Stimulated activated CD4-positive, alpha-beta T cell treated with anti-CD3 and anti-CD28 coated beads, Interleukin-4, amount 100 ng/mL, for 1 hour (primary cell): ENCODE data around the gene SH3PXD2B.
A peak's percentile ranks its signal among the peaks of the same experiment; 100 is the strongest.
"Not testable (repeated sequence)": the region's sequence is repeated elsewhere in the genome, so short reads cannot be mapped to it uniquely, and the experiment has no call there.

Source experiments
- DNase-seq: peaks from one replicate; pipeline ENCODE4 v3.0.0-alpha.2; 2020

The SH3PXD2B gene

DNA sequence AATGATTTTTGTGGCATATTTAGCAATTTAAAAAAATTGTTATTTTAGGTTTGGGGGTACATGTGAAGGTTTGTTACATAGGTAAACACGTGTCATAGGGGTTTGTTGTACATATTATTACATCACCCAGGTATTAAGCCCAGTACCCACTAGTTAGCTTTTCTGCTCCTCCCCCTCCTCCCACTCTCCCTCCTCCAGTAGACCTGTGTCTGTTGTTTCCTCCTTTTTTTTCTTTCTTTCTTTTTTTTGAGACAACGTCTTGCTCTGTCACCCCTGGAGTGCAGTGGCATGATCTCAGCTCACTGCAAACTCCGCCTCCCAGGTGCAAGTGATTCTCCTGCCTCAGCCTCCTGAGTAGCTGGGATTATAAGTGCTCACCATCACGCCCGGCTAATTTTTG, 162.5 kb downstream of the SH3PXD2B start:
- not testable (repeated sequence) for DNase-seq

DNA sequence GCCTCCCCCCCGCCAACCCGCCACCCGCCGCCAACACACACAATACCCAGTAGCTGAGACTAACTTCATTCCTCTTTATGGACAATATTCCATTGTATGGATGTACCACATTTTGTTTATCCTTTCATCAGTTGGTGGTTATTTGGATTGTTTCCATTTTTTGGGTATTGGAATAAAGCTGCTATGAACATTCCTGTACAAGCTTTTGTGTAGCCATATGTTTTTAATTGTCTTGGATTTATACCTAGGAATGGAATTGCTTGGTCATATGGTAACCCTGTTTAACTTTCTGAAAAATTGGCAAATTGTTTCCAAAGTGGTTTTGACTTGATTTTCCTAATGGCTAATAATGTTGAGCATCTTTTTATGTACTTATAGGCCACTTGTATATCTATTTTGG, 165.9 kb downstream of the SH3PXD2B start:
- DNase-seq = no peak

GRCh38 chr5:172287140-172287539, 167.2 kb downstream of the SH3PXD2B start:
- DNase-seq = not testable (repeated sequence)

- DNase-seq = no peak
These were observed 168.8 kb downstream of the SH3PXD2B start for GRCh38 chr5:172285226-172286143.

- no peak for DNase-seq
These were observed 169.7 kb downstream of the SH3PXD2B start for GRCh38 chr5:172284611-172284980.

- DNase-seq = peak; percentile 82
These were observed 170.3 kb downstream of the SH3PXD2B start for GRCh38 chr5:172283862-172284610.

DNA sequence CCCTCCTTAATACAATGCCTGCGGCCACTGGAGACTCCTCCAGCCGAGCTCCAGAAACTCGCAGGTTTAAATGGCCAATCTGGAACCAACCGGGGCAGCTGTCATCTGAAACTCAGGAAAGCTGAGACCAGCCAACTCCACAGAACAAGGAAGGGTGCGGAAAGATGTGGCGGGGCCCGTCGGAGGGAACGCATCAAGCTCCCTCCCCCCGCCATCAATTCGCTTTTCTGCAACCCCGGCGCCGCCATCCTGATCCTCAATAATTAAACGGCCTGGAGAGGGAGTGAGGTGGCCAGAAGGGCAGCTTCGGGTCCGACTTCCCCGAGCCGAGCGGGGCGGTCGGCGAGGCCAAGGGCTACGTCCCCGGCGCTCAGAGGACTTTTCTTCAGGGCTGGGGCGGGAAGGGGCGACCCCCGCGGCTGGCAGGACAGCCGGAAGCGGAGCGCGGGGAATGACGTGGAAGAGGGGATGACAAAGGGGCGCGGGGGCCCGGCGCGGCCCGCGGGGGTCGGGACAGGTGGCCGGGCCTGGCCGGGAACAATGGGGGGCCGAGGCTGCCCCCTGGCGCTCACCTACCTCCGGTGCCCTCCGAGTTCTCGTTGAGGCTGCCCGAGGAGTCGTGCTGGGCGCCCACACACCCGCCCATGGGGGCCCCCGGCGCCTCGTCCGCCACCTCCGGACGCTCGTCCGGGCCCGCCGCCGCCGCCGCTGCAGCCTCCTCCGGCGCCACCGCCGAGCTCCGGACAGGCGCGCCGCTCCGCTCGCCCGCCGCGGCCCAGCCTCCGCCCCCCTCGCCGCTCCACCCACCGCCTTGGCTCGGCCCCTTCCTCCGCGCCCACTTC, 171.1 kb downstream of the SH3PXD2B start, which contains the start of gene UBTD2:
UBTD2 (minus strand) TSS at position 745 of the 842 bp plus-strand sequence; CDS start at position 646, 99 bp downstream.
- peak; percentile 77 for DNase-seq

DNA sequence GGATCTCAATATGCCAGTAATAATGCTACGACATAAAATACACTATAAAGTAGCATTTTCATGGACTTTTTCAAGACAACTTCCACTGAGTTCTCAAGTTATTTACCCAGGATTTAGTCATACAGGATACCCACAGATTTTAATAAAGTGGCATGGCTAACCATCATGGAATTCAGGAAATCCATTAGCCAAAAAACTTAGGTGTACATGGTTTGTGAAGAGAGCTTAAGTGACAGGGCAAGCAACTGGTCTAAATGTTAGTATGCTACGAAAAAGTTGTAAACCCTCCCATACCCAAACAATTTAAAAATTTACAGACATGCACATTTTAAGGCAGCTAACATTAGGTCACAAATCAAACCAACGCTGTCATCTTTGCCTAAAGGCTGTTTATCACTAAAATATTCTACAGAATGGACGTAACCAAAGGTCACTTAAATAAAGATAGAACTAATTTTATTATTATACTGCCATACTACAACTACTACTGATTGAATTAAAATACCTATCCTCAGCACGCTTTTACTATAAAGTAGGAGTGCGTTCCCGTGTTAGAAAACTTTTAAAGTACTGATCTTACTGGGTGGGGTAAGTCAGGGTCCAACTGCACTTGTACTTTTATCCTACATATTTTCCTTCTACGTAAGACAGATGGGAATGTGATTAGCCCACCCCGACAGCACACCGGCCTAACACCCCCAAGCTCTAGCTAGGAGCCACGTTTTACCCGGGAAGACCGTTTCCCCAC, 171.9 kb downstream of the SH3PXD2B start:
- no peak for DNase-seq

GRCh38 chr5:172281346-172281745, 173.0 kb downstream of the SH3PXD2B start:
- no peak for DNase-seq

DNA sequence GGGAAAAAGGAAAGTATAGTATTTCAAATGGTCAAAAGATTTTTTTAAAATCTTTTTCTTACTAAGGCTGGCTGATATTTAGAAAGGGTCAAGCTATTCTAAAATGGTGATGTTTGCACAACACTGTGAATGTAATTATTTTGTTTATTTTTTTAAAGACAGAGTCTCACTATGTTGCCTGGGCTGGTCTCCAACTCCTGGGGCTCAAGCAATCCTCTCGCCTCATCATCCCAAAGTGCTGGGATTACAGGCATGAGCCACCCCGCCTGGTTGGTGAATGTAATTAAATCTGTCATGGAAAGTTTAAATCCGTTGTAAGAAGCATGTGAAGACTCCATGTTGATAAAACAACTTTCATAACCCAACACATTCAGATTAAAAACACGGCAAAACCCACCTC, 173.4 kb downstream of the SH3PXD2B start:
- DNase-seq = no peak

- DNase-seq = no peak
These were observed 174.0 kb downstream of the SH3PXD2B start for GRCh38 chr5:172280317-172280716.

DNA sequence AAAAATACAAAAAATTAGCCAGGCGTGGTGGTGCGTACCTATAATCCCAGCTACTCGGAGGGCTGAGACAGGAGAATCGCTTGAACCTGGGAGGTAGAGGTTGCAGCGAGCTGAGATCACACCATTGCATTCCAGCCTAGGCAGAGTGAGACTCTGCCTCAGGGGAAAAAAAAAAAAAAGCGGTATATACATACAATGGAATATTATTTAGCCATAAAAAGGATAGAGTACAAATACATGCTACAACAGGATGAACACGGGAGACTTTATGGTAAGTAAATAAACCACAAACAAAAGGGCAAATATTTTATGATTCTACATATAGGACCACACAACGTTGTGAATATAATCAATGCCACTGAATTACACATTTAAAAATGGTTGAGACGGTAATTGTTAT, 176.0 kb downstream of the SH3PXD2B start:
- no peak for DNase-seq

DNA sequence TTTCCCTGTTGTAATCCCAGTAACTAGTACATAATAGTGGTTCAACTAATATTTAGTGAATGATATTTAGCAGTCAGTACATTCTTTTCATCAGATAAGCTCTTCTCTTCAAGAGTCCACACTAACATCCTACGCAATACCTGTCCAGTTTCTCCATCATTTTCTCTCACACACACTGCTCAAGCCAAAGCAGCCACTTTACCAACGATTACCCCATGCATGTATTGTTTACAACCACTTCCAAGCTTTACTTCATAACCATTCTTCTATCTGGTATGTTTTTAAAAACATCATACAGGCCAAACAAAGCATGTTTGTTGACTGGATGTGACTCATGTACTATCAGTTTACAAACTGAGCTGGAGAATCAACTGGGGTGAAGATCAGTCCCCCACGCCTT, 178.1 kb downstream of the SH3PXD2B start:
- DNase-seq = no peak
